ENCODE data around the gene HNRNPF. TPM values are rescaled to one million over a fixed set of nuclear protein-coding genes. Genes with fewer than 3 reads are reported as not detected.
"Not testable (repeated sequence)": the region's sequence is repeated elsewhere in the genome, so short reads cannot be mapped to it uniquely, and the experiment has no call there.

HNRNPF gene
- total RNA-seq, 1 donor from 2014 or later = 163 TPM

DNA sequence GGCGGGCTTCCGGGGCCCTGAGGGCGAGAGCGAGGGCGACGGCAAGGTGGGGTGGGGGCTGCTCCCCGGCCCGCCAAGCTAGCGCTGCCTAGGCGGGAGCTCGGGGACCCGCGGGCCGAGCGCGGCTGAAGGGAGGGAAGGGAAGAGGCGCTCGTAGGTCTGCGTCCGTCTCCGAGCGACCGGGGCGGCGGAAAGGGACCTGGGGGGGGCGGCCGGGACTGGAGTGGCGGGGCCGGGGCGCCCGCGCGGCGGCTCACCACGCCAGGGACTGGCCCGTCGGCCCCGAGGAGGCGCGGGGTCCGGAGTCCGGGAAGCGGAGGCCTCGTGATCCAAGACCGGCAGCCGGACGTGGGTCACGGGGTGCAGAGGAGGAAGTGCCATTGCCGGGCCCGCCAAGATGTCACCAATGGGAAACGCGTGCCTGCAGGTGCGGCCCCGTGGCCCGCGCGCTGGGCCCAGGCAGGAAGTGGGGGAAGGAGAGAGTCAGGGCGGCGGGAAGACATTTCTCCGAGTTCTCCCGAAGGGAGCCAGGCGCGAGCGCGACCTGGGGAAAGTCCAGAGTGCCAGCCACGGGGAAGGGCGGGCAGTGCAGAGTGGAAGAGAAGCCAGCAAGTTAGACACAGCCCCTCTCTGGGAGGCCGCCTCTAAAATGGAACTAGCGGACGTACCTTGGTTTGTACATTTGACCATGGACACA lies 11.9 kb downstream of the HNRNPF start:
- H3K4me1 Mint-ChIP-seq = peaks cover 49% of the 10 kb centered on the region
- peak; percentile 55 to 78 for DNase-seq (ENCODE audit: low spot score in 2 of 2, unreplicated experiment in 2 of 2)
- TF ChIP-seq, protein P1, sequence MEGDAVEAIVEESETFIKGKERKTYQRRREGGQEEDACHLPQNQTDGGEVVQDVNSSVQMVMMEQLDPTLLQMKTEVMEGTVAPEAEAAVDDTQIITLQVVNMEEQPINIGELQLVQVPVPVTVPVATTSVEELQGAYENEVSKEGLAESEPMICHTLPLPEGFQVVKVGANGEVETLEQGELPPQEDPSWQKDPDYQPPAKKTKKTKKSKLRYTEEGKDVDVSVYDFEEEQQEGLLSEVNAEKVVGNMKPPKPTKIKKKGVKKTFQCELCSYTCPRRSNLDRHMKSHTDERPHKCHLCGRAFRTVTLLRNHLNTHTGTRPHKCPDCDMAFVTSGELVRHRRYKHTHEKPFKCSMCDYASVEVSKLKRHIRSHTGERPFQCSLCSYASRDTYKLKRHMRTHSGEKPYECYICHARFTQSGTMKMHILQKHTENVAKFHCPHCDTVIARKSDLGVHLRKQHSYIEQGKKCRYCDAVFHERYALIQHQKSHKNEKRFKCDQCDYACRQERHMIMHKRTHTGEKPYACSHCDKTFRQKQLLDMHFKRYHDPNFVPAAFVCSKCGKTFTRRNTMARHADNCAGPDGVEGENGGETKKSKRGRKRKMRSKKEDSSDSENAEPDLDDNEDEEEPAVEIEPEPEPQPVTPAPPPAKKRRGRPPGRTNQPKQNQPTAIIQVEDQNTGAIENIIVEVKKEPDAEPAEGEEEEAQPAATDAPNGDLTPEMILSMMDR (IDR thresholded peaks at IDR 0.05; ENCODE audit: unreplicated experiment) = no peak

GRCh38 chr10:43396061-43396927 lies 12.7 kb downstream of the HNRNPF start:
- Mint-ChIP-seq H3K4me3 (peak overlapping the region; percentile 88), H3K27me3 (ENCODE audit: low read depth) (no peaks in the 10 kb centered on the region), H3K27ac (peak overlapping the region; percentile 99), H3K9me3 (no peaks in the 10 kb centered on the region), H3K36me3 (peaks cover 19% of the 10 kb centered on the region), H3K4me1 (peaks cover 43% of the 10 kb centered on the region)
- DNase-seq (ENCODE audit: low spot score in 2 of 2, unreplicated experiment in 2 of 2) = peak; percentile 61 to 78
- TF ChIP-seq, protein P1 (IDR thresholded peaks at IDR 0.05; ENCODE audit: unreplicated experiment) = no peak

More for the DNA sequence above, 11.9 kb downstream of the HNRNPF start:
- H3K27ac Mint-ChIP-seq = peak overlapping the region; percentile 98
- H3K36me3 Mint-ChIP-seq = peaks cover 14% of the 10 kb centered on the region
- no peaks in the 10 kb centered on the region for H3K27me3 Mint-ChIP-seq (ENCODE audit: low read depth)
- H3K4me3 Mint-ChIP-seq = peak overlapping the region; percentile 85
- no peaks in the 10 kb centered on the region for H3K9me3 Mint-ChIP-seq

GRCh38 chr10:43395571-43396060 lies 13.4 kb downstream of the HNRNPF start:
- Mint-ChIP-seq H3K4me3 (peak overlapping the region; percentile 88), H3K9me3 (no peaks in the 10 kb centered on the region), H3K4me1 (peaks cover 45% of the 10 kb centered on the region), H3K36me3 (peaks cover 19% of the 10 kb centered on the region), H3K27ac (peak overlapping the region; percentile 99), H3K27me3 (ENCODE audit: low read depth) (no peaks in the 10 kb centered on the region)
- TF ChIP-seq, protein P1 (IDR thresholded peaks at IDR 0.05; ENCODE audit: unreplicated experiment) = no peak
- peak in 1 of 2 experiments; percentile 54 for DNase-seq (ENCODE audit: low spot score in 2 of 2, unreplicated experiment in 2 of 2)

DNA sequence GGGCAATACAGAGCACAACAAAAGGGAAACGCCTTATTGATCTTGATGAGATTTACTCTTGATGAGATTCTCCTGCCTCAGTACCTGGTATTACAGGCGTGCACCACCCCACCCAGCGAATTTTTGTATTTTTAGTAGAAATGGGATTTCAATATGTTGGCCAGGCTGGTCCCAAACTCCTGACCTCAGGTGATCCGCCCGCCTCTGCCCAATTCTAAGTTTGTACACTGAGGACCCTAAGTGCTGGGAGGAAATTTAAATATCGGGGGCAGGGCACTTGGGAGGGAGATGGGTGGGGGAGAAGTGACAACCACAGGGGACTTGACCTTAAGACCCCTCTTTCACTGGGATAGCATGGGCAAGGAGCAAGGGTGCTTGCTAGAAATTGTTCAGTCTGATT lies 14.1 kb downstream of the HNRNPF start:
- H3K36me3 Mint-ChIP-seq = peaks cover 24% of the 10 kb centered on the region
- TF ChIP-seq, protein P1 (IDR thresholded peaks at IDR 0.05; ENCODE audit: unreplicated experiment) = no peak
- peak overlapping the region; percentile 99 for H3K27ac Mint-ChIP-seq
- no peaks in the 10 kb centered on the region for H3K27me3 Mint-ChIP-seq (ENCODE audit: low read depth)
- DNase-seq (ENCODE audit: low spot score in 2 of 2, unreplicated experiment in 2 of 2) = no peak
- H3K4me1 Mint-ChIP-seq = peaks cover 53% of the 10 kb centered on the region
- no peaks in the 10 kb centered on the region for H3K9me3 Mint-ChIP-seq
- peak overlapping the region; percentile 88 for H3K4me3 Mint-ChIP-seq

- no peak overlapping the region for H3K27ac Mint-ChIP-seq
- peaks cover 50% of the 10 kb centered on the region for H3K4me1 Mint-ChIP-seq
- no peaks in the 10 kb centered on the region for H3K27me3 Mint-ChIP-seq (ENCODE audit: low read depth)
- no peak overlapping the region for H3K4me3 Mint-ChIP-seq
- H3K36me3 Mint-ChIP-seq = peaks cover 25% of the 10 kb centered on the region
- no peaks in the 10 kb centered on the region for H3K9me3 Mint-ChIP-seq
- TF ChIP-seq, protein P1 (IDR thresholded peaks at IDR 0.05; ENCODE audit: unreplicated experiment) = no peak
- DNase-seq (ENCODE audit: low spot score in 2 of 2, unreplicated experiment in 2 of 2) = no peak
Measured at GRCh38 chr10:43393606-43394360, 15.2 kb downstream of the HNRNPF start.

DNA sequence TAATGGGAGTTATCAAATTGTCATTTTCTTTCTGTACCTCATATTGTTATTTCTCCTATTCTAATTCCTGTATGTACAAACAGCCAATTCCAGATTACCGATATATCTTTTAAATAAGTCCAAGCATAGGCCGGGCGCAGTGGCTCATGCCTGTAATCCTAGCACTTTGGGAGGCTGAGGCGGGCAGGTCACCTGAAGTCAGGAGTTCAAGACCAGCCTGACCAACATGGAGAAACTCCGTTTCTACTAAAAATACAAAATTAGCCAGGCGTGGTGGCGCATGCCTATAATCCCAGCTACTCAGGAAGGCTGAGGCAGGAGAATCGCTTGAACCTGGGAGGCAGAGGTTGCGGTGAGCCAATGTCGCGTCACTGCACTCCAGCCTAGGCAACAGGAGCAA lies 15.8 kb downstream of the HNRNPF start:
- not testable (repeated sequence) for H3K4me3 Mint-ChIP-seq

More for the DNA sequence above, 15.8 kb downstream of the HNRNPF start:
- H3K27ac Mint-ChIP-seq; H3K9me3 Mint-ChIP-seq; H3K27me3 Mint-ChIP-seq (ENCODE audit: low read depth); DNase-seq (ENCODE audit: low spot score in 2 of 2, unreplicated experiment in 2 of 2): not testable (repeated sequence)
- Mint-ChIP-seq H3K4me1 (peaks cover 48% of the 10 kb centered on the region), H3K36me3 (peaks cover 30% of the 10 kb centered on the region)
